GM18499 (cell line): ENCODE results near the gene NFYB.
"Not testable (repeated sequence)": the region's sequence is repeated elsewhere in the genome, so short reads cannot be mapped to it uniquely, and the experiment has no call there.

ENCODE experiments used
- ATAC-seq: cut with Tn5 transposase; IDR thresholded peaks from one replicate; pipeline ENCODE4 v1.9.1; 2021; ENCODE audit warnings: moderate number of reproducible peaks; ENCODE audit not compliant: insufficient read depth, unreplicated experiment

Gene NFYB

DNA sequence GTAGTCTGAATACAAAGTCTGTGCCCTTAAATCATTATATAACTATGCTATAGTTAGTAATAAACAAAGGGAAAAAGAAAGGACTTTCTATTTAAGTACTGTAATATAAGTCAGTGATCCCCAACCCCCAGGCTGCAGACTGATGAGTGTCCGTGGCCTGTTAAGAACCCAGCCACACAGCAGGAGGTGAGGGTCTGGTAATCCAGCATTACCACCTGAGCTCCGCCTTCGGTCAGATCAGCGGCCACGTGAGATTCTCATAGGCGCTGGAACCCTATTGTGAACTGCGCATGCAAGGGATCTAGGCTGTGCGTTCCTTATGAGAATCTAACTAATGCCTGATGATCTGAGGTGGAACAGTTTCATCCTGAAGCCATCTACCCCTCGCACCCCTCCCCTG lies 15.7 kb downstream of the NFYB start:
- ATAC-seq = no peak

DNA sequence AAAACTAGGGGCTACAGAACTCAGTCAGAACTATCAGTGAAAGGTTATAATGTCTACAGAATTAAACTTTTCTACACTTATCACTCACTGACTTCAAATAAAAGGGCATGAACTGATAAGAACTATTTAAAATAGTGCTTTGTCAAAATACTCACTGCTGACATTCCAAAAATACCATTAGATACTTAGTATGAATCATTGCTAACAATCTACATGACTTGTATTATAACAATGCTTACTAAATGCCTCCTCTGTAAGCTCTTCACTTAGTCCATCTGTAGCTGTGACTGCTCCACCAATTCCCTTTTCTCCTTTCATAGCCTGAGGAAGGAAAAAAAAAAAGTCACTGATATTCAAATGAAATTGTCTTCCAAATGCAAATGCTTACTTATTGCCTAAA lies 17.0 kb downstream of the NFYB start:
- no peak for ATAC-seq

DNA sequence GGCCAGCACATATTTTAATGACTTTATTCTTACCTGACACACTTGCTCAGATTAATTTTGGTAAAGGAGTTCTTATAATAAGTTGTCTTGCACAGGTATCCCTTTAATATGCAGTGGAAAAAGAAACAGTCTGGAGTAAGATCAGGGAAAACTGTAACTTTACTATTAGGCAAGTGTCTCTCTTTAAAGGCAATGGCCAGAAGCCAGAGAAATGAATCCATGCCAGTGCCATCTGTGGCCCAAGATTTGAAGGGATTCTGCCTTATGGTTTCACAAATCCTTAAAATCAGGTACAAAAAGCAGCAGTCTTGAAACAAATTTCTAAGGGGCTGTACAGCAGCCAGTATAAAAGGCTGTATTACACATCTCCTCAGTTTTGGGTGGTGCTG lies 22.4 kb downstream of the NFYB start:
- no peak for ATAC-seq

- ATAC-seq = not testable (repeated sequence)
Measured at GRCh38 chr12:104114834-104115586, 23.0 kb downstream of the NFYB start.

DNA sequence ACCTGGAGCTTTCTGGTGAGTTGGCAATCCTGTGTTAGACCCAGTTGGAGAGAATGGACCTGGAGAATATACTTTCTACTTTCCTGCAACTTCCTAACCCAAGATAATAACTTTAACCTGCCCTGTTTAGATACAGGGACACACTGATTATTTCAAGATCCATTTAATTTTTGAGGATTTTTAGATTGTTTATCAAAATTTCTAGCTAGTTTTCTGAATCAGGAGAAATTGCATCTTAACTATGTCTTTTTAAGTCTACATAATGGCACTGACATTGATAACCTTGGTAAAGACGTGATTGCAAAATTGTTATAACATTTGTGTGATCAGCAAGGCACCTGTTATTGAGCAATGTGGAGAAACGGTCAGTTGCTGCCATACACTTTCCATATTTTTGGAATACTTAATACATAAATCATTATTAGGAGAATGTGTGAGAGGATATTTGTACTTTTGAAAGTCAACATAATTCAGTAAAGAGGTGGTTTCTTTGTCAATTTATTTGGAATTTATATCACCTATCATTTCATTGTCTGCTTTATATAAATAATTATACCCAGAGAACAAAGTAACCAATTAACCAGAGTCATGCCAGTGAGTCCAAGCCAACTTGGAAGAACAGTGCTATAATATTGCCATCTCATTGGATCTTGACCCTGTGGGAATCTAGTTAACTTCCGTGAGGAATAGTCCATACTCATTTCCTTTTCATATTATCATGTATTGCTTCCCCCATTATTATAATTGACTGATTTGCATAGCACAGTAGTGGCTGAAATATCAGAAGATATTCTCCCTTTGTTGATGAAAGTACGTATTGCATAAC lies 28.4 kb downstream of the NFYB start:
- ATAC-seq = no peak

DNA sequence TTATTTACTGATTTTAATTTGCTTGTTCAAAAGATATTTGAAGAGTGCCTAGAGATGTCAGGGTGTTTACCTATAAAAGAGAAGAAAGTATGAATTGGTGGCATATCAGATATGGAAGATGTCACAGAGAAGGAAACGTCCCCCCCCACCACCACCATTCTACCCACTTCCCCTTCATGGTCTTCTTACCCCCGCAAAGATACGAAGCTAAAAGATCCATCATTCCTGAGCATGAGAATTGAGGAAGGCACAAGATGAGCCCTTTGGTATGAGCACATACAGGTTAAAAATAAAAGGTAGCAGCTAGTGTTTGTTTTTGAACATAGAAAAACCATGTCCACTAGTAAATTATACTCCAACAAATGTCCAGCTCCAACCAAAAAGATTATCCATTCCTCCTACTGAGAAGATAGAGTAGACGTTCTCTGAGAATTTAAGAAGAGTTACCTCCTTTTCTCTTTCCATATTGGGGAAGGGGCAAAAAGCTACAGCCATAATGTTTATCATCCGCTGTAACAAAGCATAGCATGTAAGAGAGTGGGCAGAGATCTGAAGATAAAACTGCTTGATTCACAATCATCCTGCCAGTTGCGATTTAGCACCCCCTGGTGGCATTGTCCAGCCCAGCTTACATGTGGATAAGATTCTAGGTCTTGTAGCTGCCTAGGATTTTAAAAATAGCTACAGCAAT lies 29.1 kb downstream of the NFYB start:
- no peak for ATAC-seq

- no peak for ATAC-seq
Measured at GRCh38 chr12:104106965-104107364, 31.0 kb downstream of the NFYB start.

DNA sequence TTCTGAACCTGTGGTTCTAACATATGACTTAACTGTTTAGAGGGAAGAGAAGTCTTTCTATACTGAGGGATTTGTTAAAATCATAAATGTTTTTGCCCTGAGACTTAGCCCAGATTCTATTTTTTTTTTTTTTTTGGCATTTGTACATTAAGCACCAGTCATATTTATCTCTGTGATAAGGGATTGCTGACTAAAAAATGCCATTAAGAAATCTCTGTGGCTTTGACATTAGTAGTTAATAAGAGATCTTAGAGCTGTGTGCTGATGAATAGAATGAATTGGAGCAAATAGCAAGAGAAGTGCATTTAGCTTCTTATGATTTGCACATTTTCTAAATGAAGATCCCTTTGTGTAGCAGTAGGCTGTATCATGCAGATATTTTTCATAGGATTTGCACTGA lies 32.5 kb downstream of the NFYB start:
- no peak for ATAC-seq

GRCh38 chr12:104097954-104098353 lies 40.1 kb downstream of the NFYB start:
- no peak for ATAC-seq

DNA sequence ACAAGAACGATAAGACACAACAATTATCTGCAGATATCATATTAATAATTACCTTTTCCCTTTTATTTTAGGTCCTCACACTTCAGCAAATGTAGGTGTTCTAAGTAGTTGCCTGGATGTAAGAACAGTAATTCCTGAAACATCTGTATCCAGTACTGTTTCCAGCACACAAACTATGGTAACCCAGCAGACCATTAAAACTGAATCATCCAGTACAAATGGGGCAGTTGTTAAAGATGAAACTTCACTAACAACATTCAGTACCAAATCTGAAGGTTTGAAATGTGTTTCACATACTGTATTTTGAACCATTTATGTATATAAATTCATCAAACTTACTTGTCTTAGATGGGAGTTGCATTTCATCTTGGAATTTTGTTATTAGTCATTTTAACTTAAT lies 42.7 kb downstream of the NFYB start:
- ATAC-seq = no peak

DNA sequence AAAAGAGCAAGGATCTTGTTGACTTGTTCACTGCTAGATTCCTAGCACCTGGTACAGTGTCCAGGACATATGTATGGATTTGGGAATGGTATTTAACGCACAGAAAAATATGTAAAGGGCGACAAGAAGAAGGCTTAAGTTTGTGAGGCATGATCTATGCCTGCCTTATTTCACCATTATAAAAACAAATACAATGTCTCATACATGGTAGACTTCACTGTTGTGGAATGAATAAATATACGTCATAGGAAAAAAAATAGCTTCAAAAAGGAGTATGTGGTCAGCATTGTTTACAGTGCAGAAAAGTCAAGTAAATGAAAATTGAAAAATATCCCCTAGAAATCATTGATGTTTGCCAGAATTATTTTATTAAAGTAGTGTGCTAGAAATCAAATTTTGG lies 43.7 kb downstream of the NFYB start:
- ATAC-seq = no peak

- no peak for ATAC-seq
Measured at GRCh38 chr12:104091136-104091535, 46.9 kb downstream of the NFYB start.

GRCh38 chr12:104090685-104091084 lies 47.3 kb downstream of the NFYB start:
- no peak for ATAC-seq

GRCh38 chr12:104083769-104084475 lies 54.1 kb downstream of the NFYB start:
- ATAC-seq = peak; percentile 74

GRCh38 chr12:104080764-104081163 lies 57.2 kb downstream of the NFYB start:
- ATAC-seq = no peak

- no peak for ATAC-seq
Measured at GRCh38 chr12:104079024-104079423, 59.0 kb downstream of the NFYB start.

DNA sequence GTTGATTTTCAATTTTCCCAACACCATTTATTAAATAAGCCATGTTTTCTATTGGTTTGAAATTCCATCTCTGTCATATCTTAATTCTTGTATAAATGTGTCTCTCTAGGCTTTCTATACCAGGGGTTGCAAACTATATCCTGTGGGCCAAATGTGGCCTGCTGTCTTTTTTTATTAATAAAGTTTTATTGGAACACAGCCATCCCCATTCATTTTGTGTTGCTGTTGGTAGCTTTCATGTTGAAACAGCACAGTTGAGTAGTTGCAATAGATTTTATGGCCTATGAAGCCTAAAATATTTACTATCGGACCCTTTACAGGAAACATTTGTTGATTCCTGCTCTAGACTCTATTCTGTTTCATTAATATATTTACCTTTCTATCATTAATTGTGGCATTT lies 64.3 kb downstream of the NFYB start:
- ATAC-seq = no peak

GRCh38 chr12:104072099-104072498 lies 65.9 kb downstream of the NFYB start:
- ATAC-seq = no peak
